Neural cell (in vitro differentiated cells): ENCODE results near the gene HIVEP2. TPM values are rescaled to one million over a fixed set of nuclear protein-coding genes. Genes with fewer than 3 reads are reported as not detected.

Experiments
- H2AFZ ChIP-seq: fragments of 200-600, 300-800 bp; sonication (generic), shearing (Covaris generic); 2 replicates; pipeline ENCODE4 v1.6.0; 2014; ENCODE audit warnings: low read depth, mild to moderate bottlenecking, antibody characterized with exemption, low read length, moderate library complexity
- H3F3A ChIP-seq: fragments of 200-600 bp; shearing (Covaris generic); 2 replicates; pipeline ENCODE4 v1.6.1; 2016; ENCODE audit warnings: mild to moderate bottlenecking, moderate library complexity, mixed read lengths, antibody characterized with exemption, low read length; ENCODE audit not compliant: insufficient read depth, poor library complexity, severe bottlenecking
- H3K27ac ChIP-seq: fragments of 200-600, 300-800 bp; sonication (generic), shearing (Covaris generic); 2 replicates; pipeline ENCODE4 v1.5.1; 2014; ENCODE audit warnings: mild to moderate bottlenecking, low read length, moderate library complexity
- H3K27me3 ChIP-seq: fragments of 300-800, 200-600 bp; sonication (generic), shearing (Covaris generic); 2 replicates; pipeline ENCODE4 v1.6.0; 2014; ENCODE audit warnings: mild to moderate bottlenecking, low read depth, low read length, moderate library complexity; ENCODE audit not compliant: insufficient read depth
- H3K36me3 ChIP-seq: fragments of 300-800, 200-600 bp; sonication (generic), shearing (Covaris generic); 2 replicates; pipeline ENCODE4 v1.5.1; 2014; ENCODE audit warnings: mild to moderate bottlenecking, antibody characterized with exemption, low read length, moderate library complexity; ENCODE audit not compliant: insufficient read depth
- H3K4me2 ChIP-seq: fragments of 300-800, 200-600 bp; sonication (generic), shearing (Covaris generic); 2 replicates; pipeline ENCODE4 v1.6.0; 2014; ENCODE audit warnings: mild to moderate bottlenecking, low read length
- H3K4me3 ChIP-seq: fragments of 300-800, 200-600 bp; sonication (generic), shearing (Covaris generic); 2 replicates; pipeline ENCODE4 v1.5.1; 2014; ENCODE audit warnings: mild to moderate bottlenecking, low read length, moderate library complexity
- H3K79me2 ChIP-seq: fragments of 200-600 bp; shearing (Covaris generic); replicated peaks from 2 replicates; pipeline ENCODE4 v1.6.0; 2014; ENCODE audit warnings: mild to moderate bottlenecking, low read length, moderate library complexity; ENCODE audit not compliant: insufficient read depth
- H3K9ac ChIP-seq: fragments of 300-800, 200-600 bp; sonication (generic), shearing (Covaris generic); 2 replicates; pipeline ENCODE4 v1.6.1; 2016; ENCODE audit warnings: mild to moderate bottlenecking, low read length, mixed read lengths
- H3K9me2 ChIP-seq: fragments of 200-600 bp; shearing (Covaris generic); 2 replicates; pipeline ENCODE4 v1.6.1; 2016; ENCODE audit warnings: mild to moderate bottlenecking, low read length, mixed read lengths; ENCODE audit not compliant: insufficient read depth
- H3K9me3 ChIP-seq: fragments of 200-600, 300-800 bp; sonication (generic), shearing (Covaris generic); 2 replicates; pipeline ENCODE4 v1.6.1; 2016; ENCODE audit warnings: mild to moderate bottlenecking, mixed run types, low read length, moderate library complexity, mixed read lengths
- H4K20me1 ChIP-seq: fragments of 200-600 bp; shearing (Covaris generic); 2 replicates; pipeline ENCODE4 v1.6.1; 2016; ENCODE audit warnings: mild to moderate bottlenecking, mixed run types; ENCODE audit not compliant: insufficient read depth
- EP300 ChIP-seq: fragments of 450-650 bp; conservative IDR thresholded peaks from 2 replicates; pipeline ENCODE4 v1.6.1; 2014; ENCODE audit warnings: antibody characterized with exemption, mild to moderate bottlenecking, moderate library complexity; ENCODE audit not compliant: poor library complexity, severe bottlenecking
- EZH2 ChIP-seq: fragments of 200-600, 300-800 bp; shearing (Covaris generic), sonication (generic); IDR thresholded peaks from 2 replicates; pipeline ENCODE4 v1.6.1; 2014; ENCODE audit warnings: antibody characterized with exemption, low read length, borderline replicate concordance, mild to moderate bottlenecking; ENCODE audit not compliant: insufficient read depth, poor library complexity, severe bottlenecking
- MXI1 ChIP-seq: fragments of 450-650 bp; conservative IDR thresholded peaks from 2 replicates; pipeline ENCODE4 v1.6.1; 2014; ENCODE audit warnings: antibody characterized with exemption, mild to moderate bottlenecking; ENCODE audit not compliant: poor library complexity, severe bottlenecking
- POLR2AphosphoS5 ChIP-seq: IDR thresholded peaks from 2 replicates; pipeline ENCODE4 v1.6.1; 2012
- RAD21 ChIP-seq: fragments of 450-650 bp; conservative IDR thresholded peaks from 2 replicates; pipeline ENCODE4 v1.6.1; 2014; ENCODE audit warnings: antibody characterized with exemption, mild to moderate bottlenecking, moderate library complexity
- REST ChIP-seq: IDR thresholded peaks from 2 replicates; pipeline ENCODE4 v1.6.1; 2012; ENCODE audit warnings: borderline replicate concordance
- SMC3 ChIP-seq: fragments of 450-650 bp; conservative IDR thresholded peaks from 2 replicates; pipeline ENCODE4 v1.6.1; 2014; ENCODE audit warnings: antibody characterized with exemption, mild to moderate bottlenecking, moderate library complexity; ENCODE audit not compliant: poor library complexity
- TAF1 ChIP-seq: IDR thresholded peaks from 2 replicates; pipeline ENCODE4 v1.6.1; 2012; ENCODE audit warnings: low read depth
- polyA plus RNA-seq: library from polyadenylated mRNA; depleted of rRNA; stranded (reverse); fragments of >200 nt; gene quantifications from 2 replicates; pipeline ENCODE4 v1.2.3, GENCODE V29; 2014
- TF ChIP-seq, protein P1 (sequence below): fragments of 450-650 bp; IDR thresholded peaks from 2 replicates; pipeline ENCODE4 v1.5.1; 2014; ENCODE audit warnings: antibody characterized with exemption, mild to moderate bottlenecking, moderate library complexity; ENCODE audit not compliant: poor library complexity, severe bottlenecking

HIVEP2 gene
- polyA plus RNA-seq, 1 donor from 2014 or later: 6.0 TPM

- Histone ChIP-seq H3K36me3 (no peaks in the 10 kb centered on the region), H3K4me3 (no peak overlapping the region), H3K9me3 (no peaks in the 10 kb centered on the region), H3K27me3 (no peaks in the 10 kb centered on the region), H3K27ac (no peak overlapping the region), H2AFZ (no peak overlapping the region), H3F3A (no peaks in the 10 kb centered on the region), H3K9me2 (no peaks in the 10 kb centered on the region), H3K79me2 (no peaks in the 10 kb centered on the region), H3K4me2 (no peak overlapping the region), H3K9ac (no peak overlapping the region), H4K20me1 (no peaks in the 10 kb centered on the region)
- TF ChIP-seq TAF1: no peak
- TF ChIP-seq REST: no peak
- TF ChIP-seq EP300: no peak
- no peak for TF ChIP-seq MXI1
- TF ChIP-seq RAD21: no peak
- TF ChIP-seq EZH2: no peak
- TF ChIP-seq, protein P1, sequence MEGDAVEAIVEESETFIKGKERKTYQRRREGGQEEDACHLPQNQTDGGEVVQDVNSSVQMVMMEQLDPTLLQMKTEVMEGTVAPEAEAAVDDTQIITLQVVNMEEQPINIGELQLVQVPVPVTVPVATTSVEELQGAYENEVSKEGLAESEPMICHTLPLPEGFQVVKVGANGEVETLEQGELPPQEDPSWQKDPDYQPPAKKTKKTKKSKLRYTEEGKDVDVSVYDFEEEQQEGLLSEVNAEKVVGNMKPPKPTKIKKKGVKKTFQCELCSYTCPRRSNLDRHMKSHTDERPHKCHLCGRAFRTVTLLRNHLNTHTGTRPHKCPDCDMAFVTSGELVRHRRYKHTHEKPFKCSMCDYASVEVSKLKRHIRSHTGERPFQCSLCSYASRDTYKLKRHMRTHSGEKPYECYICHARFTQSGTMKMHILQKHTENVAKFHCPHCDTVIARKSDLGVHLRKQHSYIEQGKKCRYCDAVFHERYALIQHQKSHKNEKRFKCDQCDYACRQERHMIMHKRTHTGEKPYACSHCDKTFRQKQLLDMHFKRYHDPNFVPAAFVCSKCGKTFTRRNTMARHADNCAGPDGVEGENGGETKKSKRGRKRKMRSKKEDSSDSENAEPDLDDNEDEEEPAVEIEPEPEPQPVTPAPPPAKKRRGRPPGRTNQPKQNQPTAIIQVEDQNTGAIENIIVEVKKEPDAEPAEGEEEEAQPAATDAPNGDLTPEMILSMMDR: no peak
- TF ChIP-seq POLR2AphosphoS5: no peak
- TF ChIP-seq SMC3: no peak
Observed at GRCh38 chr6:142786476-142786875, 158.5 kb downstream of the HIVEP2 start.

DNA sequence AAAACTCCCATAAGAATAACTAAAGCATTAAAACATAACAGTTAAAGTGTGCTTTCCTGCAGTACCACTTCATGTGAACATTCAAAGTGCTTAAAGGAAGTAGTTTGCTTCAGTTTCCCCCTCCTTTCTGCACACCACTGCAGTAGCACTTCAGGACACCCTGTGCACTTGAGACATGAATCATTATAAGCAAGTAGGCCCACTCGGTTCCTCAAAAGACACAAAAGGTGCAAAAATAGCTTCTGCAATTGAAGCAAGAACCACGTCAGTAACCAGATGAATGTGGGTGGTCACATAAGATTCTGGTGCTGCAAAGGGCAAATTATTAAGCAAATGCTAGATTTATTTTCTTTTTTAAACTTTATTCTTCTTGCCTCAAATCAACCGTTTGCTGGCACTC is 160.6 kb downstream of the HIVEP2 start:
- no peaks in the 10 kb centered on the region for H3K79me2 ChIP-seq
- H3K4me2 ChIP-seq: no peak overlapping the region
- H3K9me2 ChIP-seq: no peaks in the 10 kb centered on the region
- no peak for TF ChIP-seq EZH2
- no peak for TF ChIP-seq REST
- TF ChIP-seq, protein P1: no peak
- no peak for TF ChIP-seq RAD21
- no peak for TF ChIP-seq TAF1
- no peak for TF ChIP-seq SMC3
- TF ChIP-seq POLR2AphosphoS5: no peak
- TF ChIP-seq MXI1: no peak
- no peak for TF ChIP-seq EP300
- H3K4me3 ChIP-seq: no peak overlapping the region
- no peak overlapping the region for H3K27ac ChIP-seq
- H3K27me3 ChIP-seq: no peaks in the 10 kb centered on the region
- H3K9ac ChIP-seq: no peak overlapping the region
- H3K36me3 ChIP-seq: no peaks in the 10 kb centered on the region
- no peaks in the 10 kb centered on the region for H3K9me3 ChIP-seq
- H4K20me1 ChIP-seq: no peaks in the 10 kb centered on the region
- H3F3A ChIP-seq: no peaks in the 10 kb centered on the region
- no peak overlapping the region for H2AFZ ChIP-seq
